GM18873 (cell line): ENCODE measurements around the gene POP5.
"Not testable (repeated sequence)": the region's sequence is repeated elsewhere in the genome, so short reads cannot be mapped to it uniquely, and the experiment has no call there.

ENCODE experiments used
- ATAC-seq: cut with Tn5 transposase; IDR thresholded peaks from one replicate; pipeline ENCODE4 v1.9.1; 2021; ENCODE audit warnings: mild to moderate bottlenecking, moderate library complexity, moderate number of reproducible peaks; ENCODE audit not compliant: unreplicated experiment, low FRiP score

The POP5 gene

GRCh38 chr12:120580787-120581723 is at the start of gene POP5:
POP5 (minus strand) TSS chr12:120581402; CDS start chr12:120581362, 40 bp downstream.
- ATAC-seq, result peak; percentile 95

- no peak for ATAC-seq
Measured at GRCh38 chr12:120630104-120630892, 49.1 kb upstream of the POP5 start.

GRCh38 chr12:120628919-120629318 is 47.7 kb upstream of the POP5 start:
- ATAC-seq, result no peak

GRCh38 chr12:120625557-120626419 is 44.6 kb upstream of the POP5 start:
- ATAC-seq, result no peak

- ATAC-seq, result no peak
Measured at GRCh38 chr12:120620624-120621023, 39.4 kb upstream of the POP5 start.

- ATAC-seq, result no peak
Measured at GRCh38 chr12:120618954-120619615, 37.9 kb upstream of the POP5 start.

GRCh38 chr12:120617767-120618166 is 36.6 kb upstream of the POP5 start:
- ATAC-seq, result not testable (repeated sequence)

GRCh38 chr12:120617193-120617592 is 36.0 kb upstream of the POP5 start:
- ATAC-seq, result not testable (repeated sequence)

- ATAC-seq, result no peak
Measured at GRCh38 chr12:120614848-120615247, 33.6 kb upstream of the POP5 start.

- not testable (repeated sequence) for ATAC-seq
Measured at GRCh38 chr12:120611534-120611933, 30.3 kb upstream of the POP5 start.

- no peak for ATAC-seq
Measured at GRCh38 chr12:120610560-120610959, 29.4 kb upstream of the POP5 start.

GRCh38 chr12:120602416-120602815 is 21.2 kb upstream of the POP5 start:
- ATAC-seq, result not testable (repeated sequence)

GRCh38 chr12:120599672-120600552 is 18.7 kb upstream of the POP5 start:
- no peak for ATAC-seq

- ATAC-seq, result no peak
Measured at GRCh38 chr12:120598674-120599463, 17.7 kb upstream of the POP5 start.

GRCh38 chr12:120597861-120598260 is 16.7 kb upstream of the POP5 start:
- ATAC-seq, result no peak

GRCh38 chr12:120596901-120597300 is 15.7 kb upstream of the POP5 start:
- no peak for ATAC-seq

GRCh38 chr12:120592121-120593049 is 11.2 kb upstream of the POP5 start:
- no peak for ATAC-seq
